Measurements from ENCODE around the gene ORC2. TPM values are rescaled to one million over a fixed set of nuclear protein-coding genes. Genes with fewer than 3 reads are reported as not detected.

Gene ORC2
- total and polyA plus RNA-seq, 2 donors, result 16.5 to 19.4 TPM

- 77% methylated on average over 12 of the region's 12 CpGs for WGBS
- H3K36me3 ChIP-seq (ENCODE audit: control insufficient read depth in 2 of 2, insufficient read depth in 2 of 2, low read length in 1 of 2), result peaks cover 25 to 65% of the 10 kb centered on the region in 2 donors
- H3K27ac ChIP-seq (ENCODE audit: low read depth in 1 of 2, low read length in 1 of 2), result no peak overlapping the region
- no peak overlapping the region for H3K4me3 ChIP-seq (ENCODE audit: low read length in 2 of 2)
- H3K27me3 ChIP-seq (ENCODE audit: control insufficient read depth in 2 of 2, insufficient read depth in 1 of 2, low read length in 1 of 2), result no peaks in the 10 kb centered on the region
- H3K9me3 ChIP-seq (ENCODE audit: control insufficient read depth in 2 of 2, insufficient read depth in 1 of 2, low read length in 1 of 2), result no peaks in the 10 kb centered on the region
- no peak for DNase-seq (ENCODE audit: low read depth in 6 of 9, low spot score in 9 of 9)
- peaks cover 0 to 19% of the 10 kb centered on the region in 2 donors for H3K4me1 ChIP-seq (ENCODE audit: control insufficient read depth in 2 of 2, insufficient read depth in 2 of 2, low read length in 2 of 2)
Measured at GRCh38 chr2:200860092-200860795, 103.2 kb downstream of the ORC2 start.

Other genes with a start within 250 kb of the ORC2 start
- gene BZW1, start 151.8 kb downstream of the ORC2 start, total RNA-seq, result 257 TPM
- 119 TPM for gene BZW1, start 151.8 kb downstream of the ORC2 start, polyA plus RNA-seq
- 295 TPM for gene CLK1, start 99.0 kb downstream of the ORC2 start, total RNA-seq
- gene CLK1, start 99.0 kb downstream of the ORC2 start, polyA plus RNA-seq, result 1,486 TPM
- gene PPIL3, start 74.6 kb downstream of the ORC2 start, total RNA-seq, result 47.1 TPM
- gene PPIL3, start 74.6 kb downstream of the ORC2 start, polyA plus RNA-seq, result 32.6 TPM
- gene NIF3L1, start 74.3 kb downstream of the ORC2 start, total RNA-seq, result 43.2 TPM
- 26.2 TPM for gene NIF3L1, start 74.3 kb downstream of the ORC2 start, polyA plus RNA-seq
- gene HYCC2, start 108.0 kb upstream of the ORC2 start, total RNA-seq, result 8.9 TPM
- 8.5 TPM for gene HYCC2, start 108.0 kb upstream of the ORC2 start, polyA plus RNA-seq
- 210 TPM for gene NDUFB3, start 108.3 kb upstream of the ORC2 start, total RNA-seq
- 83.0 TPM for gene NDUFB3, start 108.3 kb upstream of the ORC2 start, polyA plus RNA-seq
- 58.5 TPM for gene CFLAR, start 152.5 kb upstream of the ORC2 start, total RNA-seq
- gene CFLAR, start 152.5 kb upstream of the ORC2 start, polyA plus RNA-seq, result 84.5 TPM
- 12.2 TPM for gene CASP10, start 219.5 kb upstream of the ORC2 start, total RNA-seq
- 7.7 TPM for gene CASP10, start 219.5 kb upstream of the ORC2 start, polyA plus RNA-seq

All from thymus (tissue), 11 donors.